Mesenchymal stem cell (in vitro differentiated cells and primary cell): Measurements from ENCODE around the gene UBE2F.

ENCODE experiments used
- DNase-seq: peaks from one replicate; pipeline ENCODE4 v3.0.0-alpha.2; 2013
- H2AFZ ChIP-seq: one replicate; pipeline ENCODE4 v1.6.1; 2013; ENCODE audit warnings: low read depth, mild to moderate bottlenecking, control low read depth, inconsistent platforms, low read length, moderate library complexity
- H2AK5ac ChIP-seq: 2 replicates; pipeline ENCODE4 v1.6.1; 2013; ENCODE audit warnings: low read length, moderate library complexity, mild to moderate bottlenecking, inconsistent platforms; ENCODE audit not compliant: severe bottlenecking
- H2BK120ac ChIP-seq: one replicate; pipeline ENCODE4 v1.6.1; 2013; ENCODE audit warnings: low read depth, mild to moderate bottlenecking, inconsistent platforms, low read length, moderate library complexity
- H2BK12ac ChIP-seq, 2 experiments: one replicate each; pipeline ENCODE4 v1.6.1; 2013; ENCODE audit warnings: inconsistent platforms in 2 of 2, low read length in 2 of 2, mild to moderate bottlenecking in 2 of 2, moderate library complexity in 2 of 2, control low read depth in 1 of 2
- H2BK15ac ChIP-seq: one replicate; pipeline ENCODE4 v1.6.1; 2013; ENCODE audit warnings: mild to moderate bottlenecking, low read depth, inconsistent platforms; ENCODE audit not compliant: poor library complexity, severe bottlenecking
- H2BK5ac ChIP-seq: 2 replicates; pipeline ENCODE4 v1.6.1; 2013; ENCODE audit warnings: low read depth, mild to moderate bottlenecking, low read length, control low read depth, inconsistent platforms; ENCODE audit not compliant: poor library complexity, severe bottlenecking
- H3K14ac ChIP-seq, 2 experiments: one replicate each; pipeline ENCODE4 v1.6.1; 2013; ENCODE audit warnings: inconsistent platforms in 2 of 2, low read length in 2 of 2, control low read depth in 1 of 2, mild to moderate bottlenecking in 1 of 2, moderate library complexity in 1 of 2
- H3K18ac ChIP-seq, 2 experiments: one replicate each; pipeline ENCODE4 v1.6.1; 2013; ENCODE audit warnings: inconsistent platforms in 2 of 2, low read length in 2 of 2, control low read depth in 1 of 2, low read depth in 1 of 2, mild to moderate bottlenecking in 1 of 2
- H3K23ac ChIP-seq, 2 experiments: one replicate each; pipeline ENCODE4 v1.6.1; 2013; ENCODE audit warnings: inconsistent platforms in 2 of 2, low read length in 2 of 2, mild to moderate bottlenecking in 2 of 2, moderate library complexity in 2 of 2, control low read depth in 1 of 2
- H3K27ac ChIP-seq: 2 replicates; pipeline ENCODE4 v1.5.1; 2013; ENCODE audit warnings: mild to moderate bottlenecking, moderate library complexity, low read length, control low read depth, inconsistent platforms; ENCODE audit not compliant: poor library complexity, severe bottlenecking
- H3K27me3 ChIP-seq, 2 experiments: 2 replicates each; pipeline versions ENCODE4 v1.6.1 to v1.7.0; 2013; ENCODE audit warnings: low read length in 2 of 2, mild to moderate bottlenecking in 2 of 2, moderate library complexity in 2 of 2, control low read depth in 1 of 2, inconsistent platforms in 1 of 2; ENCODE audit not compliant: control insufficient read depth in 1 of 2, insufficient read depth in 1 of 2
- H3K36me3 ChIP-seq, 2 experiments: 2 replicates each; pipeline versions ENCODE4 v1.6.1 to v1.7.0; 2013; ENCODE audit warnings: low read length in 2 of 2, control low read depth in 1 of 2, inconsistent platforms in 1 of 2, low read depth in 1 of 2, mild to moderate bottlenecking in 1 of 2; ENCODE audit not compliant: insufficient read depth in 2 of 2, control insufficient read depth in 1 of 2
- H3K4ac ChIP-seq, 2 experiments: one replicate each; pipeline ENCODE4 v1.6.1; 2013; ENCODE audit warnings: inconsistent platforms in 2 of 2, low read length in 2 of 2, mild to moderate bottlenecking in 2 of 2, moderate library complexity in 2 of 2, control low read depth in 1 of 2, low read depth in 1 of 2
- H3K4me1 ChIP-seq: 2 replicates; pipeline ENCODE4 v1.6.1; 2013; ENCODE audit warnings: low read depth, low read length, control low read depth; ENCODE audit not compliant: control insufficient read depth, insufficient read depth
- H3K4me2 ChIP-seq: 2 replicates; pipeline ENCODE4 v1.6.1; 2013; ENCODE audit warnings: low read length, mild to moderate bottlenecking, inconsistent platforms; ENCODE audit not compliant: poor library complexity, severe bottlenecking
- H3K4me3 ChIP-seq, 2 experiments: 2 replicates each; pipeline versions ENCODE4 v1.5.1 to v1.7.0; 2013; ENCODE audit warnings: low read length in 2 of 2, mild to moderate bottlenecking in 2 of 2, control low read depth in 1 of 2, low read depth in 1 of 2; ENCODE audit not compliant: insufficient read depth in 1 of 2
- H3K79me1 ChIP-seq: replicated peaks from 2 replicates; pipeline ENCODE4 v1.6.1; 2013; ENCODE audit warnings: mild to moderate bottlenecking, control low read depth, low read length, inconsistent platforms; ENCODE audit not compliant: poor library complexity, severe bottlenecking
- H3K9ac ChIP-seq: 2 replicates; pipeline ENCODE4 v1.7.0; 2013; ENCODE audit warnings: mild to moderate bottlenecking, low read length, moderate library complexity
- H3K9me3 ChIP-seq: 2 replicates; pipeline ENCODE4 v1.7.0; 2013; ENCODE audit warnings: mild to moderate bottlenecking, low read length; ENCODE audit not compliant: control insufficient read depth
- H4K8ac ChIP-seq: one replicate; pipeline ENCODE4 v1.6.1; 2013; ENCODE audit warnings: inconsistent platforms, mild to moderate bottlenecking, low read length, moderate library complexity
- H4K91ac ChIP-seq: one replicate; pipeline ENCODE4 v1.6.1; 2013; ENCODE audit warnings: mild to moderate bottlenecking, low read length, inconsistent platforms
- WGBS: methylation state at CpG from one replicate; pipeline ENCODE4 v1.1.7; 2013; ENCODE audit warnings: mixed read lengths; 5-methylcytosine and 5-hydroxymethylcytosine counted together

The UBE2F gene

GRCh38 chr2:238027591-238028415 is 61.0 kb downstream of the UBE2F start:
- Histone ChIP-seq H3K36me3 (peaks cover 32 to 64% of the 10 kb centered on the region in 2 experiments), H3K23ac (no peak overlapping the region), H3K9ac (no peak overlapping the region), H4K91ac (no peak overlapping the region), H3K4me3 (no peak overlapping the region), H3K4ac (no peak overlapping the region), H4K8ac (no peak overlapping the region), H3K14ac (no peak overlapping the region), H3K9me3 (no peaks in the 10 kb centered on the region), H3K18ac (no peak overlapping the region), H2AFZ (no peak overlapping the region), H2BK120ac (no peak overlapping the region), H3K4me2 (no peak overlapping the region), H2BK12ac (no peak overlapping the region), H3K27ac (no peak overlapping the region), H3K4me1 (peaks cover 2% of the 10 kb centered on the region), H2AK5ac (no peak overlapping the region), H3K27me3 (no peaks in the 10 kb centered on the region), H3K79me1 (peaks cover 15% of the 10 kb centered on the region), H2BK5ac (no peak overlapping the region), H2BK15ac (no peak overlapping the region)
- 89% methylated on average over 9 of the region's 9 CpGs for WGBS
- DNase-seq, result no peak

- H3K4me1 ChIP-seq, result peaks cover 2% of the 10 kb centered on the region
- H3K36me3 ChIP-seq, result peaks cover 37 to 74% of the 10 kb centered on the region in 2 experiments
- no peak overlapping the region for H4K8ac ChIP-seq
- no peak overlapping the region for H3K14ac ChIP-seq
- no peak overlapping the region for H3K4me2 ChIP-seq
- H3K18ac ChIP-seq, result no peak overlapping the region
- H2AFZ ChIP-seq, result no peak overlapping the region
- no peak overlapping the region for H2BK12ac ChIP-seq
- no peak overlapping the region for H3K4me3 ChIP-seq
- no peak overlapping the region for H2BK15ac ChIP-seq
- H3K9me3 ChIP-seq, result no peaks in the 10 kb centered on the region
- H2BK5ac ChIP-seq, result no peak overlapping the region
- H4K91ac ChIP-seq, result no peak overlapping the region
- no peak overlapping the region for H2AK5ac ChIP-seq
- no peak overlapping the region for H3K4ac ChIP-seq
- no peak overlapping the region for H3K23ac ChIP-seq
- DNase-seq, result no peak
- H3K9ac ChIP-seq, result no peak overlapping the region
- H2BK120ac ChIP-seq, result no peak overlapping the region
- H3K79me1 ChIP-seq, result peaks cover 9% of the 10 kb centered on the region
- no peaks in the 10 kb centered on the region for H3K27me3 ChIP-seq
- 100% methylated on average over 1 of the region's 3 CpGs for WGBS
- H3K27ac ChIP-seq, result no peak overlapping the region
These were observed 63.0 kb downstream of the UBE2F start for GRCh38 chr2:238029853-238030252.

- Histone ChIP-seq H3K9ac (no peak overlapping the region), H3K23ac (no peak overlapping the region), H3K18ac (no peak overlapping the region), H3K4me2 (no peak overlapping the region), H3K36me3 (peaks cover 34 to 73% of the 10 kb centered on the region in 2 experiments), H2BK15ac (no peak overlapping the region), H3K27ac (no peak overlapping the region), H3K14ac (no peak overlapping the region), H4K8ac (no peak overlapping the region), H2BK12ac (no peak overlapping the region), H3K4me1 (no peaks in the 10 kb centered on the region), H4K91ac (no peak overlapping the region), H3K4ac (no peak overlapping the region), H3K27me3 (no peaks in the 10 kb centered on the region), H2BK120ac (no peak overlapping the region), H3K79me1 (peaks cover 3% of the 10 kb centered on the region), H3K4me3 (no peak overlapping the region), H2AK5ac (no peak overlapping the region), H2BK5ac (no peak overlapping the region), H2AFZ (no peak overlapping the region), H3K9me3 (no peaks in the 10 kb centered on the region)
- 97% methylated on average over 8 of the region's 8 CpGs for WGBS
- DNase-seq, result no peak
These were observed 63.8 kb downstream of the UBE2F start for GRCh38 chr2:238030422-238031155.

- H3K4me1 ChIP-seq, result no peaks in the 10 kb centered on the region
- no peaks in the 10 kb centered on the region for H3K27me3 ChIP-seq
- H3K4ac ChIP-seq, result no peak overlapping the region
- H2BK12ac ChIP-seq, result no peak overlapping the region
- H3K27ac ChIP-seq, result no peak overlapping the region
- DNase-seq, result no peak
- no peak overlapping the region for H4K91ac ChIP-seq
- no peak overlapping the region for H4K8ac ChIP-seq
- H2BK15ac ChIP-seq, result no peak overlapping the region
- no peak overlapping the region for H3K14ac ChIP-seq
- H3K23ac ChIP-seq, result no peak overlapping the region
- no peak overlapping the region for H2BK120ac ChIP-seq
- no peak overlapping the region for H3K4me3 ChIP-seq
- no peak overlapping the region for H2BK5ac ChIP-seq
- no peak overlapping the region for H3K4me2 ChIP-seq
- H3K79me1 ChIP-seq, result peaks cover 3% of the 10 kb centered on the region
- H3K9ac ChIP-seq, result no peak overlapping the region
- 99% methylated on average over 3 of the region's 4 CpGs for WGBS
- H3K36me3 ChIP-seq, result peaks cover 41 to 81% of the 10 kb centered on the region in 2 experiments
- no peak overlapping the region for H2AK5ac ChIP-seq
- no peak overlapping the region for H2AFZ ChIP-seq
- H3K18ac ChIP-seq, result no peak overlapping the region
- no peaks in the 10 kb centered on the region for H3K9me3 ChIP-seq
These were observed 64.9 kb downstream of the UBE2F start for GRCh38 chr2:238031751-238032150.
